Thoracic aorta (tissue), 2 donors: Measurements from ENCODE around the gene DCDC1. TPM values are rescaled to one million over a fixed set of nuclear protein-coding genes. Genes with fewer than 3 reads are reported as not detected.

Experiments used
- ATAC-seq: fragments of 150-250 bp; one replicate; pipeline ENCODE4 v1.8.0; 2017; ENCODE audit warnings: low read depth; ENCODE audit not compliant: insufficient number of reproducible peaks, low FRiP score
- DNase-seq: peaks from one replicate; pipeline ENCODE4 v3.0.0-alpha.2; 2020; ENCODE audit warnings: low spot score
- H3K27ac ChIP-seq, 2 donors: fragments of 200-600 bp; sonication (generic); 1 replicate in 1 of 2; 2 replicates in 1 of 2; pipeline ENCODE4 v1.5.1; 2016; ENCODE audit warnings: mild to moderate bottlenecking in 2 of 2, moderate library complexity in 2 of 2
- H3K27me3 ChIP-seq: fragments of 200-600 bp; sonication (generic); replicated peaks from 2 replicates; pipeline ENCODE4 v1.6.0; 2016; ENCODE audit warnings: mild to moderate bottlenecking; ENCODE audit not compliant: insufficient read depth
- H3K36me3 ChIP-seq: fragments of 200-600 bp; sonication (generic); one replicate; pipeline ENCODE4 v1.5.1; 2016
- H3K4me1 ChIP-seq, 2 donors: fragments of 200-600 bp; sonication (generic); 1 replicate in 1 of 2; 2 replicates in 1 of 2; pipeline versions ENCODE4 v1.5.1 to v1.6.0; 2016; ENCODE audit warnings: low read depth in 2 of 2, mild to moderate bottlenecking in 1 of 2; ENCODE audit not compliant: control insufficient read depth in 1 of 2
- H3K4me3 ChIP-seq: fragments of 200-600 bp; sonication (generic); 2 replicates; pipeline ENCODE4 v1.5.1; 2016; ENCODE audit warnings: mild to moderate bottlenecking
- H3K9me3 ChIP-seq: fragments of 200-600 bp; sonication (generic); 2 replicates; pipeline ENCODE4 v1.5.1; 2016
- CTCF ChIP-seq: fragments of 200-600 bp; sonication (generic); IDR thresholded peaks from one replicate; pipeline ENCODE4 v1.5.1; 2019; ENCODE audit warnings: antibody characterized with exemption
- total RNA-seq, 2 donors: library from RNA; depleted of rRNA; stranded (reverse); fragments of >200 nt; gene quantifications; one replicate each; pipeline versions ENCODE4 v1.1.0 to v1.2.3, GENCODE V29; 2016

Gene DCDC1
- total RNA-seq, 2 donors from 2014 or later = not detected

- Histone ChIP-seq H3K36me3 (no peaks in the 10 kb centered on the region), H3K27me3 (no peaks in the 10 kb centered on the region)
Observed at GRCh38 chr11:30876663-30877396, 492.7 kb downstream of the DCDC1 start.

GRCh38 chr11:30876228-30876627, 493.3 kb downstream of the DCDC1 start:
- H3K36me3 ChIP-seq = no peaks in the 10 kb centered on the region
- TF ChIP-seq CTCF = no peak

More at GRCh38 chr11:30876663-30877396, 492.7 kb downstream of the DCDC1 start:
- Histone ChIP-seq H3K4me3 (no peak overlapping the region), H3K9me3 (no peaks in the 10 kb centered on the region), H3K27ac (no peak overlapping the region), H3K4me1 (peaks cover 7 to 15% of the 10 kb centered on the region in 2 donors)
- ATAC-seq = no peak
- no peak for DNase-seq
- TF ChIP-seq CTCF = no peak

GRCh38 chr11:30875806-30876205, 493.7 kb downstream of the DCDC1 start:
- Histone ChIP-seq H3K27me3 (no peaks in the 10 kb centered on the region), H3K9me3 (no peaks in the 10 kb centered on the region), H3K4me3 (no peak overlapping the region), H3K36me3 (no peaks in the 10 kb centered on the region), H3K4me1 (peaks cover 7 to 15% of the 10 kb centered on the region in 2 donors), H3K27ac (no peak overlapping the region)
- TF ChIP-seq CTCF = no peak
- ATAC-seq (no peak), DNase-seq (no peak)

More at GRCh38 chr11:30876228-30876627, 493.3 kb downstream of the DCDC1 start:
- H3K27ac ChIP-seq = no peak overlapping the region
- ATAC-seq (no peak), DNase-seq (no peak)
- no peak overlapping the region for H3K4me3 ChIP-seq
- peaks cover 7 to 15% of the 10 kb centered on the region in 2 donors for H3K4me1 ChIP-seq
- H3K9me3 ChIP-seq = no peaks in the 10 kb centered on the region
- no peaks in the 10 kb centered on the region for H3K27me3 ChIP-seq

- Histone ChIP-seq H3K27me3 (no peaks in the 10 kb centered on the region), H3K36me3 (no peaks in the 10 kb centered on the region), H3K4me1 (peaks cover 1 to 14% of the 10 kb centered on the region in 2 donors), H3K4me3 (no peak overlapping the region), H3K27ac (no peak overlapping the region), H3K9me3 (no peaks in the 10 kb centered on the region)
- no peak for TF ChIP-seq CTCF
- ATAC-seq (no peak), DNase-seq (no peak)
Observed at GRCh38 chr11:30873924-30874610, 495.5 kb downstream of the DCDC1 start.

- Histone ChIP-seq H3K4me3 (no peak overlapping the region), H3K4me1 (peaks cover 0 to 11% of the 10 kb centered on the region in 2 donors), H3K9me3 (no peaks in the 10 kb centered on the region), H3K36me3 (no peaks in the 10 kb centered on the region), H3K27ac (no peak overlapping the region), H3K27me3 (no peaks in the 10 kb centered on the region)
- no peak for DNase-seq
- no peak for TF ChIP-seq CTCF
- ATAC-seq = no peak
Observed at GRCh38 chr11:30868626-30869081, 500.9 kb downstream of the DCDC1 start.
